Large intestine (tissue), 3 donors: ENCODE measurements around the gene CLCF1. TPM values are rescaled to one million over a fixed set of nuclear protein-coding genes. Genes with fewer than 3 reads are reported as not detected.

ENCODE experiments used
- DNase-seq, 2 donors: peaks; one replicate each; pipeline versions ENCODE4 v3.0.0 to v3.0.0-alpha.2; 2013
- H3K27ac ChIP-seq: one replicate; pipeline ENCODE4 v1.5.1; 2013; ENCODE audit warnings: low read length
- H3K27me3 ChIP-seq: 2 replicates; pipeline ENCODE4 v1.6.1; 2013; ENCODE audit warnings: low read length; ENCODE audit not compliant: control insufficient read depth, insufficient read depth
- H3K36me3 ChIP-seq: 2 replicates; pipeline ENCODE4 v1.6.1; 2013; ENCODE audit warnings: low read length; ENCODE audit not compliant: control insufficient read depth, insufficient read depth
- H3K4me1 ChIP-seq: one replicate; pipeline ENCODE4 v1.6.1; 2013; ENCODE audit warnings: low read length; ENCODE audit not compliant: control insufficient read depth, insufficient read depth
- H3K4me3 ChIP-seq: one replicate; pipeline ENCODE4 v1.5.1; 2013; ENCODE audit warnings: low read length
- H3K9me3 ChIP-seq: one replicate; pipeline ENCODE4 v1.6.1; 2013; ENCODE audit warnings: mild to moderate bottlenecking, low read depth, low read length, moderate library complexity; ENCODE audit not compliant: control insufficient read depth
- WGBS: methylation state at CpG from one replicate; pipeline ENCODE4 v1.1.5; 2013; ENCODE audit warnings: low lambda C conversion rate; ENCODE audit not compliant: insufficient coverage; 5-methylcytosine and 5-hydroxymethylcytosine counted together
- polyA plus RNA-seq: library from polyadenylated mRNA; unstranded; fragments of 120-200 nt; gene quantifications from one replicate; pipeline ENCODE4 v1.2.1, GENCODE V29; 2013

Gene CLCF1
- polyA plus RNA-seq, 1 donor, result 9.6 TPM

- H3K27ac ChIP-seq, result no peak overlapping the region
- WGBS, result 60% methylated on average over 2 of the region's 21 CpGs
- DNase-seq, result no peak
- peaks cover 18% of the 10 kb centered on the region for H3K4me1 ChIP-seq
- H3K36me3 ChIP-seq, result no peaks in the 10 kb centered on the region
- no peak overlapping the region for H3K4me3 ChIP-seq
- H3K27me3 ChIP-seq, result peaks cover 19% of the 10 kb centered on the region
- peaks cover 4% of the 10 kb centered on the region for H3K9me3 ChIP-seq
Observed at GRCh38 chr11:67416416-67417335, 43.3 kb upstream of the CLCF1 start.

- H3K36me3 ChIP-seq, result no peaks in the 10 kb centered on the region
- no peak for DNase-seq
- no peak within 1 kb of the TSS for H3K4me3 ChIP-seq
- H3K27ac ChIP-seq, result no peak within 1 kb of the TSS
- peaks cover 4% of the 10 kb centered on the region for H3K9me3 ChIP-seq
- H3K27me3 ChIP-seq, result peaks cover 25% of the 10 kb centered on the region
- H3K4me1 ChIP-seq, result peaks cover 18% of the 10 kb centered on the region
- WGBS, result no CpG with 5 or more reads among the region's 67 CpGs
Observed at GRCh38 chr11:67415501-67416304, 42.3 kb upstream of the CLCF1 start, which contains the start of gene CARNS1. Gene CARNS1, plus strand, starts transcription at chr11:67415678. Its CDS starts 522 bp downstream, at chr11:67416200.

- H3K27me3 ChIP-seq, result peaks cover 38% of the 10 kb centered on the region
- peaks cover 11% of the 10 kb centered on the region for H3K4me1 ChIP-seq
- no peak overlapping the region for H3K27ac ChIP-seq
- no peaks in the 10 kb centered on the region for H3K36me3 ChIP-seq
- H3K4me3 ChIP-seq, result no peak overlapping the region
- 43% methylated on average over 1 of the region's 2 CpGs for WGBS
- H3K9me3 ChIP-seq, result peaks cover 4% of the 10 kb centered on the region
- DNase-seq, result no peak
Observed at GRCh38 chr11:67413266-67413849, 40.0 kb upstream of the CLCF1 start.

- no peak overlapping the region for H3K27ac ChIP-seq
- no peaks in the 10 kb centered on the region for H3K36me3 ChIP-seq
- H3K4me3 ChIP-seq, result no peak overlapping the region
- peaks cover 4% of the 10 kb centered on the region for H3K9me3 ChIP-seq
- H3K4me1 ChIP-seq, result peaks cover 11% of the 10 kb centered on the region
- DNase-seq, result no peak
- peaks cover 41% of the 10 kb centered on the region for H3K27me3 ChIP-seq
- WGBS, result no CpG with 5 or more reads among the region's 9 CpGs
Observed at GRCh38 chr11:67412495-67413179, 39.2 kb upstream of the CLCF1 start.

- H3K36me3 ChIP-seq, result no peaks in the 10 kb centered on the region
- no CpG with 5 or more reads among the region's 7 CpGs for WGBS
- H3K27me3 ChIP-seq, result peaks cover 41% of the 10 kb centered on the region
Observed at GRCh38 chr11:67411785-67412152, 38.4 kb upstream of the CLCF1 start.

GRCh38 chr11:67410984-67411784 is 37.8 kb upstream of the CLCF1 start:
- H3K27me3 ChIP-seq, result peaks cover 38% of the 10 kb centered on the region
- no peaks in the 10 kb centered on the region for H3K36me3 ChIP-seq
- no peaks in the 10 kb centered on the region for H3K9me3 ChIP-seq
- no CpG with 5 or more reads among the region's 17 CpGs for WGBS
- peaks cover 7% of the 10 kb centered on the region for H3K4me1 ChIP-seq
- no peak for DNase-seq
- H3K27ac ChIP-seq, result no peak overlapping the region
- no peak overlapping the region for H3K4me3 ChIP-seq

More at GRCh38 chr11:67411785-67412152, 38.4 kb upstream of the CLCF1 start:
- Histone ChIP-seq H3K9me3 (no peaks in the 10 kb centered on the region), H3K4me1 (peaks cover 11% of the 10 kb centered on the region), H3K27ac (no peak overlapping the region), H3K4me3 (no peak overlapping the region)
- no peak for DNase-seq

GRCh38 chr11:67410369-67410831 is 37.0 kb upstream of the CLCF1 start:
- Histone ChIP-seq H3K27me3 (peaks cover 34% of the 10 kb centered on the region), H3K4me1 (peaks cover 8% of the 10 kb centered on the region), H3K36me3 (no peaks in the 10 kb centered on the region), H3K27ac (no peak overlapping the region), H3K4me3 (no peak overlapping the region), H3K9me3 (no peaks in the 10 kb centered on the region)
- no CpG with 5 or more reads among the region's 15 CpGs for WGBS
- no peak for DNase-seq

GRCh38 chr11:67409781-67410368 is 36.5 kb upstream of the CLCF1 start:
- no CpG with 5 or more reads among the region's 13 CpGs for WGBS
- Histone ChIP-seq H3K9me3 (no peaks in the 10 kb centered on the region), H3K4me3 (no peak overlapping the region), H3K27me3 (peaks cover 29% of the 10 kb centered on the region), H3K27ac (no peak overlapping the region), H3K4me1 (peaks cover 8% of the 10 kb centered on the region), H3K36me3 (no peaks in the 10 kb centered on the region)
- DNase-seq, result peak in 1 of 2 donors; percentile 50

GRCh38 chr11:67409261-67409666 is 35.9 kb upstream of the CLCF1 start:
- DNase-seq, result no peak
- WGBS, result no CpG with 5 or more reads among the region's 24 CpGs
- peaks cover 8% of the 10 kb centered on the region for H3K4me1 ChIP-seq
- H3K27me3 ChIP-seq, result peaks cover 25% of the 10 kb centered on the region
- no peak overlapping the region for H3K27ac ChIP-seq
- no peak overlapping the region for H3K4me3 ChIP-seq
- H3K9me3 ChIP-seq, result no peaks in the 10 kb centered on the region
- H3K36me3 ChIP-seq, result no peaks in the 10 kb centered on the region
